Small intestine (tissue), 16 donors: ENCODE data around the gene ZNF432. TPM values are rescaled to one million over a fixed set of nuclear protein-coding genes. Genes with fewer than 3 reads are reported as not detected.
"Not testable (repeated sequence)": the region's sequence is repeated elsewhere in the genome, so short reads cannot be mapped to it uniquely, and the experiment has no call there.

Experiments
- DNase-seq, 2 donors: peaks; one replicate each; pipeline versions ENCODE4 v3.0.0 to v3.0.0-alpha.2; 2013
- FAIRE-seq: peaks from 2 replicates; lab custom pipeline; 2012; peaks lifted over from hg19 to GRCh38; lab: Jason Lieb, UNC
- H3K27ac ChIP-seq, 3 donors: one replicate each; pipeline ENCODE4 v1.5.1; 2013; ENCODE audit warnings: low read length in 2 of 3, mild to moderate bottlenecking in 2 of 3, control low read depth in 1 of 3, inconsistent platforms in 1 of 3, low read depth in 1 of 3, moderate library complexity in 1 of 3
- H3K27me3 ChIP-seq, 3 donors: one replicate each; pipeline ENCODE4 v1.6.1; 2013; ENCODE audit warnings: low read length in 3 of 3, inconsistent platforms in 1 of 3; ENCODE audit not compliant: control insufficient read depth in 3 of 3, insufficient read depth in 3 of 3
- H3K36me3 ChIP-seq, 3 donors: one replicate each; pipeline ENCODE4 v1.6.1; 2013; ENCODE audit warnings: low read length in 3 of 3, inconsistent platforms in 1 of 3, low read depth in 1 of 3, mild to moderate bottlenecking in 1 of 3, moderate library complexity in 1 of 3; ENCODE audit not compliant: control insufficient read depth in 3 of 3, insufficient read depth in 2 of 3
- H3K4me1 ChIP-seq, 3 donors: one replicate each; pipeline ENCODE4 v1.6.1; 2013; ENCODE audit warnings: low read length in 2 of 3, inconsistent platforms in 1 of 3, low read depth in 1 of 3, mild to moderate bottlenecking in 1 of 3, moderate library complexity in 1 of 3; ENCODE audit not compliant: control insufficient read depth in 3 of 3, insufficient read depth in 2 of 3
- H3K4me3 ChIP-seq, 3 donors: one replicate each; pipeline ENCODE4 v1.5.1; 2013; ENCODE audit warnings: low read length in 3 of 3, control low read depth in 1 of 3, inconsistent platforms in 1 of 3, low read depth in 1 of 3, mild to moderate bottlenecking in 1 of 3, moderate library complexity in 1 of 3
- H3K9me3 ChIP-seq, 2 donors: one replicate each; pipeline ENCODE4 v1.6.1; 2013; ENCODE audit warnings: low read depth in 1 of 2, low read length in 1 of 2; ENCODE audit not compliant: control insufficient read depth in 2 of 2, insufficient read depth in 1 of 2
- WGBS, 3 donors: extraction: QIAGEN DNeasy Blood & Tissue Kit; methylation state at CpG; one replicate each; pipeline ENCODE4 v1.1.7; 2013; 5-methylcytosine and 5-hydroxymethylcytosine counted together
- long read RNA-seq, 10 donors: transcript quantifications; one replicate each; lab custom pipeline, GENCODE V29; 2026
- polyA plus RNA-seq, 4 donors: library from polyadenylated mRNA; stranded (reverse) in 3 of 4; unstranded in 1 of 4; fragments of 200-250 nt in 3 of 4; fragments of 120-200 nt in 1 of 4; gene quantifications; one replicate each; pipeline versions ENCODE4 v1.2.1 to v1.2.3, GENCODE V29; 2013
- donor health status: healthy with polysubstance abuse.
- donor health status: control.
- donor health status: control.
- donor health status: Bipolar disorder and iron deficiency.
- donor health status: healthy.

The ZNF432 gene
- polyA plus RNA-seq, result 10 to 100 TPM in 1 of 4 donors, 1 to 10 TPM in 3; 3.8 to 13.9 (median 6.4) TPM
- long read RNA-seq, donor 1, partial matches to known transcripts, result 0 of 1 reads
- long read RNA-seq, donor 1, other reads (novel, unspliced or antisense), result 0 of 1 reads
- long read RNA-seq, donor 2, result 0 reads
- long read RNA-seq, donor 3, partial matches to known transcripts, result 0 of 1 reads
- long read RNA-seq, donor 3, other reads (novel, unspliced or antisense), result 0 of 1 reads
- long read RNA-seq, donor 4, result 0 reads
- long read RNA-seq, donor 5, result 0 reads
- long read RNA-seq, donor 6, result 0 reads
- long read RNA-seq, donor 7, result 0 reads
- long read RNA-seq, donor 8, partial matches to known transcripts, result 0 of 1 reads
- long read RNA-seq, donor 8, other reads (novel, unspliced or antisense), result 0 of 1 reads
- long read RNA-seq, donor 9, result 0 reads
- long read RNA-seq, donor 10, partial matches to known transcripts, result 0 of 2 reads
- long read RNA-seq, donor 10, other reads (novel, unspliced or antisense), result 0 of 2 reads

DNA sequence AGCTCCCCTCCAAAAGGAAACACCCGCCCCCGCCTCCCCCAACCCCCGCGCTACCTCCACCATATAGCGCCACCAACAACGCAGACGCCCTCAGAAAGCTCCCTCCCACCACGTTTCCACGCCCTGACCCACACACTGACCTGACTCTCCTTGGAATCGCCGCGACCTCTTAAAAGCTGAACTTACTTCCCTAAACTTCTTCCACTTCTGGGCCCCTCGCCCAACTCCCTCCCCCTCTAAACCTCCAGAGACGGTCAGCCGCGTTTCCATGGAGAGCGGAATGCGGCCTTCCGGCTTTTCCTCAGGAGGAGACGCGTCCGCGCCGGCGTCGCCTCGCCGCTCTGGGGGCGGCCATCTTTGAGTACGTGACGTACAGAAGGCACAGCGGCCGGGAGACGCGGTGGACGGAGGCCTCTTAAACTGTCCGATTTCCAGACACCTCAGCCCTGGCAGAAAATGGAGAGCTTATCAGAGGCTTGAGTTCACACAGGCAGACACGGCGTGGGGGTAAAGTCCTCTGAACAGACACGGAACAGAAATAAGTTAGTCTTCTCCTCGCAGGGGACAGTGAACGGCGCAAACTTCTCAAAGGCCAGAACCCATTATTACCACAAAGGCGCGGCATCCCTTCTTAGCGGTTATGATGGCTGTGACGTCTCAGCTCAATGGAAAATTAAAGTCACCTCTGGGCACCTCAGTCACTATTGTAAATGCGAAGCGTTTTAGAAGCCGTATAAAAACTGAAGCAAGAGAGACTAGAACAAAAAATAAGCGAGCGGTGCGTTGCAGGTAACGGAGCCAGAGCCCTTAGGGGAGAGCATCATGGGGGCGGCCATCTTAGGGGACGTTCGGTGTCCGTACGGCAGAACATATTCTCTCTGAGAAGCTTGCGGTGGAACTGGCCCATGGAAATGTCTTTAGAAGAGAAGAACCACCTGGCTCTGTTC lies at the start of gene ZNF432:
ZNF432 (minus strand) TSS at position 284 of the 947 bp plus-strand sequence. CDS start 1,970 bp downstream, outside the sequence.
- no peak for FAIRE-seq

DNA sequence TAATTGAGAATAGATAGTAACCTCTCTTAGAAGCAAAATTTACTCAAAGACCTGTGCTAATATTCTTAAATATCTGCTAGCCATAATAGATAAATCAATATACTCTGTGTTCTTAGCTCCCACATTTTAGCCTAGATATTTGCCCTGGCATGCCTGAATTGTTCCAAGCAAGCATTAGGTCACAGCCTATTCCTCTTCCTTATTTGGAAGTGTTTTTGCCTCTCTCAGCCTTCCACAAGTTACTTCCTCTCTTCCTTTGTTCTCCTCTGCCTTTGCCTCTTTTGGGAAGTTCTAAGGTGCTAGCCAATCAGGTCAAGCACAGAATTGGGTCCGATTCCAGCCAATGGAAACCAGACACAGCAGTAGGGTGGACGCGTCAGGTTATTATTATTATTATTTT lies 47.8 kb upstream of the ZNF432 start:
- H3K36me3 ChIP-seq, DNase-seq, FAIRE-seq, H3K4me1 ChIP-seq, H3K4me3 ChIP-seq, H3K27me3 ChIP-seq, H3K27ac ChIP-seq: not testable (repeated sequence)
- WGBS, 3 donors, result 79 to 98% (median 87%) methylated on average over 3 of the region's 3 CpGs
- peaks cover 2 to 36% of the 10 kb centered on the region in 2 donors for H3K9me3 ChIP-seq

More for the DNA sequence above, at the start of gene ZNF432:
- H3K4me3 ChIP-seq, result peak within 1 kb of the TSS; percentile 64 to 68 (median 65)
- H3K27me3 ChIP-seq, result no peaks in the 10 kb centered on the region
- peaks cover 8 to 10% (median 9%) of the 10 kb centered on the region in 3 donors for H3K36me3 ChIP-seq
- DNase-seq, result peak; percentile 89 to 98
- WGBS, 3 donors, result 0 to 1% (median 0%) methylated on average over 60 of the region's 60 CpGs
- peak within 1 kb of the TSS; percentile 91 to 100 (median 92) for H3K27ac ChIP-seq
- peaks cover 0 to 35% of the 10 kb centered on the region in 2 donors for H3K9me3 ChIP-seq
- H3K4me1 ChIP-seq, result peaks cover 0 to 2% (median 2%) of the 10 kb centered on the region in 3 donors

DNA sequence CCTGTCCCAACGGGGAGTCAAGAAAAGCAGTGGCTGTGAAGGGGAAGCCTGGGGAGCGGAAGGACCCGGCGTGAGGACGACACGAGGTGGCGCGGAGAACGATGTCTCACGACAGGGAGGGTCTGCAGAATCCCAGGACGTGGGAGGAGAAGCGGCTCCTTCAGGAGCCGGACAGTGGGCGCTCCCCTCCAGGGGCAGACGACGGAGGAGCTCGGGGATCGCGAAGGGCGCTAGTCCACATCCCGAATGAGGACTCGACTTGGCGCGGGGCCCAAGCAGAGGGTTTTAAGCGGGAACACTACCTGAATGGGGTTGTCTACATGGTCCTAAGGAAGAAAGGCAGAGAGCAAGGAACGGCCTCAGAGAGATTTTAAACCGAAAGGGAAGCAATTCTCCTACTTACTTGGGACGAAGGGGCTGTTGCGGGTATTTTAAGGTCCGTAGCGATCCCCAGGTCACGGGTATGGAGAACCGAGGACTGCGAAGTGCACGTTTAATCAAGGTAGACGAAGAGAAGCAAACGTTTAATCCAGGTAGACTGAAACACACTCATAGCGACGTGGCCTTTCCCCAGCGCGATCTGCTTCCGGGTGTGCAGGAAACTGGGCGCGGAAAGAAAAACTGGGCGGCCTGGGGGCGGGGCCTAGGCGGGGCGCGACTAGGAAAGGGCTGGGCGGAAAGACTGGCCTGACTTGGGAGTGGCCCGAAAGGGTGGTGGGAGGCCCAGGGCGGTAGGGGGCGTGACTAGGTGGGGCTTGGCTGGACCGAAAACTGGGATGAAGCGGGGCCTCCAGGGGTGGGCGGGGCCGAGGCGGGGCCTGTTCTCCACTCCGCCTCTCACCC lies 46.8 kb upstream of the ZNF432 start, which contains the start of gene ZNF841:
ZNF841 (minus strand) TSS at position 594 of the 843 bp plus-strand sequence. CDS start 10,964 bp downstream, outside the sequence.
- DNase-seq (peak; percentile 91 to 94), FAIRE-seq (no peak)
- H3K4me3 ChIP-seq, result peak within 1 kb of the TSS; percentile 87 to 97 (median 87)
- H3K27ac ChIP-seq, result peak within 1 kb of the TSS; percentile 69 to 93 (median 80)
- peaks cover 2 to 42% of the 10 kb centered on the region in 2 donors for H3K9me3 ChIP-seq
- WGBS, 3 donors, result 1 to 3% (median 2%) methylated on average over 59 of the region's 59 CpGs
- H3K27me3 ChIP-seq, result peaks cover 0 to 1% (median 0%) of the 10 kb centered on the region in 3 donors
- H3K4me1 ChIP-seq, result peaks cover 0 to 5% (median 0%) of the 10 kb centered on the region in 3 donors
- peaks cover 5 to 12% (median 7%) of the 10 kb centered on the region in 3 donors for H3K36me3 ChIP-seq

DNA sequence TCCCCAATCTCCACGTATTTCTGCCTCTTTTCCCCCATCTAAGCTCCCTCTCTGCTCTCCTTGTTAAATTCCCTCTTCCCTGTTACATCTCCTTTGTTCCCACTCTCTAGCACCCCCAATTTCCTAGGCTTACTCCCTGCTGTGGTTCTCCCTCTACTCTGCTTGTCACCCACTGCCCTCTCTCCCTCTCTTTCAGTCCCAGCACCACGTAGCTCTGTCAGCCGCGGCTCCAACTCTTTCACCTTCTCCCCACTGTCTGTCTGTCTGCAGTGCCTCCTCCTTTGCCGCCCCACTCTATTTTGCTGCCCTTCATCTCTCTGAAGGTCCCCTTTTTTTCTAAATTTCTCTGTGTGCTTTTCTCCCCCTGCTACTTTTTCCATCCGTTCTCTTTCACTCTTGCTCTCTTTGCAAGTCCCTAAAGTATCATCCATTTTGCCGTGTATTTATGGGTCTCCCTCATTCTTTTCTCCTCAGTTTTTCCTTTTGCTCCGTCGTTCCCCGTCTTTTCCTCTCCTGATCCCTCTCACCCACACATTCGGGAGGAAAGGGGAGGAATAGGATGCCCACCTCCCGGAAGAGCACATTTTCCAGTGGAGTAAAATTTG lies 46.0 kb upstream of the ZNF432 start:
- Histone ChIP-seq H3K27ac (peak overlapping the region in 2 of 3 donors; percentile 80 to 93), H3K4me3 (peak overlapping the region; percentile 87 to 97 (median 87)), H3K9me3 (peaks cover 2 to 42% of the 10 kb centered on the region in 2 donors), H3K27me3 (peaks cover 0 to 1% (median 0%) of the 10 kb centered on the region in 3 donors), H3K4me1 (peaks cover 0 to 5% (median 0%) of the 10 kb centered on the region in 3 donors), H3K36me3 (peaks cover 5 to 18% (median 12%) of the 10 kb centered on the region in 3 donors)
- peak; percentile 0 to 59 for DNase-seq
- no peak for FAIRE-seq
- 5 to 11% (median 8%) methylated on average over 12 of the region's 12 CpGs for WGBS, 3 donors

DNA sequence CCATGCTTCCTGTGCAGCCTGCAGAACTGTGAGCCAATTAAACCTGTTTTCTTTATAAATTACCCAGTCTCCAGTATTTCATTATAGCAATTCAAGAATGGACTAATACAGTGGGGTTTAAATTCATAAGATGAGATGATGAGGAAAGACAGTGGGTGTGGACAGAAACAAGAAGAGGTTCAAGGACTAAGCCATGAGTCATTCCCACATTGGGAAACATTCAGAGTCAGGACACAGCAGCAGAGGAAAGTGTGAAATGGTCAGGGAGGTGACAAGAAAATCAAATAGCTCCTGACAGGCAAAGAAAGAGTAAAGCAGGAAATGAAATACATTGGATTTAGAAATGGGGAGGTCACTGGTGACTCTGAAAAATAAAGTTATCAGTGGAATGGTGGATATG lies 37.8 kb upstream of the ZNF432 start:
- Histone ChIP-seq H3K27ac (no peak overlapping the region), H3K9me3 (peaks cover 3 to 71% of the 10 kb centered on the region in 2 donors), H3K36me3 (peaks cover 25 to 63% (median 44%) of the 10 kb centered on the region in 3 donors), H3K4me3 (no peak overlapping the region), H3K27me3 (peaks cover 0 to 1% (median 0%) of the 10 kb centered on the region in 3 donors), H3K4me1 (no peaks in the 10 kb centered on the region)
- DNase-seq (no peak), FAIRE-seq (no peak)

DNA sequence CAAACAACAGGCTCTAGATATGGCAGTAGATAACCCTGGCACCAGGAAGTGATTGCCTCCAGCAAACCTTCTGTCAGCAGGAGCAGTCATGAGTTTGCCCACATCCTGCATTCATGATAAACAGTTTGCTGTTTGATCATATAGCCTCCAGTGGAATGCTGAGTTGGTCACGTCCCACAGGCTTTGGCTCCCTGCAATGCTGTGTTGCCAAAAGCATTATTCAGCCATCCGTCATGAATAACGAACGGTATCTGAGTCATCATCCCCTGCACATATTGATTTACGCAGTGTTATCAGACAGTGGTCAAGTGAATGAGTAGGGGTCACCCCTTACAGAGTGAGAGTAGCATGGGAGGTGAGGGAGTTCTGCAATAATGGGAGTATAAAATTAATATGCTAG lies 21.9 kb upstream of the ZNF432 start:
- Histone ChIP-seq H3K4me1 (no peaks in the 10 kb centered on the region), H3K27me3 (no peaks in the 10 kb centered on the region), H3K4me3 (no peak overlapping the region), H3K36me3 (peaks cover 31 to 60% (median 44%) of the 10 kb centered on the region in 3 donors), H3K9me3 (peaks cover 7 to 63% of the 10 kb centered on the region in 2 donors), H3K27ac (no peak overlapping the region)
- no peak for DNase-seq
- no peak for FAIRE-seq
- WGBS, 3 donors, result 96 to 98% (median 96%) methylated on average over 5 of the region's 5 CpGs

DNA sequence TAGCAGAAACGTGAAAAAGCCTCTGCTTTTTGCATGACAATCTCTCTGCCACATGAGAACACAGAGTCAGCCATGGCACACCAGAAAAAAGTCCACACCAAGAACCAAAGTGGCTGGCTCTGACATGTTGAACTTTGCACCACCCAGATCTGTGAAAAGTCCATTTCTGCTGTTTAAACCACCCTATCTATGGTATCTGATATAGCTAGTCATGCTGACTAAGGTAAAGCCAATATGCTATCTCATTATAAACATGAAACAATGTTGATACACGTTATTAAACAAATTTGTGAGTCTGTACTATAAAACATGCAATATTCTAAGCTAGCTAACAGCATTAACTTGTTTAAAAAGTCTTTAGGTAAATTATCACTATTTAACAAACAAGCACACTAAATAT lies 21.0 kb upstream of the ZNF432 start:
- no peak overlapping the region for H3K27ac ChIP-seq
- no peak for DNase-seq
- H3K4me3 ChIP-seq, result no peak overlapping the region
- WGBS, 3 donors, result 89 to 93% (median 90%) methylated on average over 2 of the region's 2 CpGs
- peaks cover 29 to 57% (median 41%) of the 10 kb centered on the region in 3 donors for H3K36me3 ChIP-seq
- no peaks in the 10 kb centered on the region for H3K4me1 ChIP-seq
- H3K27me3 ChIP-seq, result no peaks in the 10 kb centered on the region
- FAIRE-seq, result no peak
- H3K9me3 ChIP-seq, result peaks cover 11 to 66% of the 10 kb centered on the region in 2 donors
